HS-27A (cell line): ENCODE results near the gene C9orf85.
"Not testable (repeated sequence)": the region's sequence is repeated elsewhere in the genome, so short reads cannot be mapped to it uniquely, and the experiment has no call there.

Experiments
- DNase-seq: peaks from one replicate; pipeline ENCODE4 v3.0.0-alpha.2; 2012; ENCODE audit warnings: low read depth, missing footprints

The C9orf85 gene

GRCh38 chr9:71911061-71911907 is at the start of gene C9orf85, which contains the start of gene ABHD17B:
Gene C9orf85 (plus strand): TSS chr9:71911639. CDS start chr9:71911735, 96 bp downstream.
Gene ABHD17B (minus strand): TSS chr9:71911193. CDS start chr9:71875080, 36,113 bp downstream.
- DNase-seq = peak; percentile 91

- no peak for DNase-seq
Observed at GRCh38 chr9:71863631-71864030, 47.8 kb upstream of the C9orf85 start.

- no peak for DNase-seq
Observed at GRCh38 chr9:71875345-71875744, 36.1 kb upstream of the C9orf85 start.

DNA sequence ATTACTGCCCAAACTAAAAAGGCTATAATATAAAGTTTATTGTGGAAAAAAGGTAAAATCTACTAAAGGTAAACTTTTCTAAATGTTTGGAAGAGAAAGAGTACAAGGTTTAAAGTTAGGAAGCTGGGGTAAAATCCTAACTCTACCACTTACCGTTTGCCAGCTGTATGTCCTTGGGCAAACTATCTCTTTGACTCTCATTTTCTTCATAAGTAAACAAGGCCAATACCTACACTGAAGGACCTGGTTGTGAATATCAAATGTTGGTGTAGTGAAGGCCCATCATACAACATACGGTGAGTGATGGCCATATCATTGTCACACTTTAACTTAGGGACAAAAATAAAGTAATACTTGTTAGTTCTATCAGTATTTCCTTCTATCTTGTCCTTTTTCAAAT is 35.3 kb upstream of the C9orf85 start:
- no peak for DNase-seq

- no peak for DNase-seq
Observed at GRCh38 chr9:71876829-71877228, 34.6 kb upstream of the C9orf85 start.

GRCh38 chr9:71878327-71879274 is 32.8 kb upstream of the C9orf85 start:
- DNase-seq = no peak

- DNase-seq = no peak
Observed at GRCh38 chr9:71879644-71880174, 31.7 kb upstream of the C9orf85 start.

DNA sequence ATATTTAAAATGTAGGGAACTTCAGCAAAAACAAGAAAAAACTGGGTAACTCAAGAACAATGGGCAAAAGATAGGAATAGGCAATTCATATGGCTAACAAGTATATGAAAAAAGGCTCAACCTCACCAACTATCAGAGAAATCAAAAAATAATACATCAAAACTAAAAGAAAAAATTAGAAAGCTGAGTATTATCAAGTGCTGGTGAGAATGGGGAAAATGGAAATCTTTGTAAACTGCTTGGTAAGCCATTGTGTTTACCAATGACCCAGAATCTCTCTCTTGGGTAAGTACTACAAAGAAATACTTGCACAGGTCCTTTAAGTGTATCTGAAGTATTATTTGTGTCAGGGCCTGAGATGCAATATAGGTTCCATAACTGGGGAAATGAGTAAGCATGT is 27.4 kb upstream of the C9orf85 start:
- DNase-seq = no peak

DNA sequence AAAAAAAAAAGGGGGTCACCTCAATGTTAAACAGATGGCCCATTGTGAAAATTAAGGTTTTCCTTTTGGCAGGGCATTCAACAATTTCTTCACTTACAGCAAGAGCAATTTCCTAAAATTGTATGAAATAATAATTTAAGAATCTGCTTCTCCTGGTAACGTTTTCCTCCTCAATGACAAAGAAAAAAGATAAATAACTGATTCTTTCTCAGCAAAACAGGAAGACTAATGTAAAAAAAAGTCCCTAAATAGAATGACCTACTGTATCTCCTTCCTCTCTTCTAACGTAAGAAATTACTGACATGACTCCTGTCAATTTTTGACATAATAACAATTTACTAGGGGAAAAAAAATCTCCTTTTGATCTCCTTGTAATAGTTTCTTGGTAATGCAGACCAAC is 26.0 kb upstream of the C9orf85 start:
- DNase-seq = no peak

- no peak for DNase-seq
Observed at GRCh38 chr9:71886015-71886414, 25.4 kb upstream of the C9orf85 start.

DNA sequence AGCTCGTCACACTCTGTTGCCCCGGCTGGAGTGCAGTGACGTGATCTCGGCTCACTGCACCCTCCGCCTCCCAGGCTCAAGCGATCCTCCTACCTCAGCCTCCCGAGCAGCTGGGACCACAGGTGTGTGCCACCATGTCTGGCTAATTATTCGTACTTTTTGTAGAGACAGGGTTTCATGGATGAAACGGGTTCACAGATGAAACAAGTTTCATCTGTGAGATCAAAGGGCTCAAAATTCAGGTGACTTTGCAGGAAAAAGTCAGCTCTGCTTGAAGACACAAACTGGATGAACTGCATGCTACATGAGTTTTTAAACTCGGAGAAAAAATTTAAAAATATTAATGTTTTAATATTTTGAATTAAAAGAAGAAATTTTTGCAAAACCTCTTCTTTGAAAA is 24.9 kb upstream of the C9orf85 start:
- DNase-seq = no peak

- DNase-seq = no peak
Observed at GRCh38 chr9:71887362-71887761, 24.1 kb upstream of the C9orf85 start.

GRCh38 chr9:71890042-71890679 is 21.3 kb upstream of the C9orf85 start:
- DNase-seq = no peak

DNA sequence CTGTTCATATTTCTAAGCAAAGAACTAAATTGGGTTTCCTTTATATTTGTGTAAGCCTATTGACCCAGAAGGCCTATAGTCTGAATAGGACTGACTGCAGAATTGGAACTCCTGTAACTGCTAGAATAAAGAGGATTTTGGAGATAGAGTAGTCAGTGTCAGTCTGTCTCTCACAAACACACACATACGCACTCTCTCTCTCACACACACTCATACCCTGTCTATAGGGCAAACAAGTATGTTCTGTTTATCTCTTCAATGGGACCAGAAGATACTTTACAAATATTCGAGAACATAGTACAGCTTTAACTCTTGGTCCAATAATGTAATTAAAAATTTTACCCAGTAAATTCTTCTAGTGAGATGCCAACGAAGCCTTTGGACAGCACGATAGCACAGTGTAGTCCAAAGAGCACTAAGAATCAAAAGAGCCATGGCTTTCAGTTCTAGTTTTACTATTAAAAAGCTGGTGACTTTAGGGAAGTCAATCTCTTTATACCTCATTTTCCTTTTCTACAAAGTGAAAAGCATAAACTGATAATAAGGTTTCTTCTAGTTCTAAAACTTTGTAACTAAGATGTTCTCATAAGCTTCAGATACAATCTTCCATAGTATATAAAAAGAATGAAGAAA is 19.8 kb upstream of the C9orf85 start:
- no peak for DNase-seq

- DNase-seq = no peak
Observed at GRCh38 chr9:71895117-71895516, 16.3 kb upstream of the C9orf85 start.

DNA sequence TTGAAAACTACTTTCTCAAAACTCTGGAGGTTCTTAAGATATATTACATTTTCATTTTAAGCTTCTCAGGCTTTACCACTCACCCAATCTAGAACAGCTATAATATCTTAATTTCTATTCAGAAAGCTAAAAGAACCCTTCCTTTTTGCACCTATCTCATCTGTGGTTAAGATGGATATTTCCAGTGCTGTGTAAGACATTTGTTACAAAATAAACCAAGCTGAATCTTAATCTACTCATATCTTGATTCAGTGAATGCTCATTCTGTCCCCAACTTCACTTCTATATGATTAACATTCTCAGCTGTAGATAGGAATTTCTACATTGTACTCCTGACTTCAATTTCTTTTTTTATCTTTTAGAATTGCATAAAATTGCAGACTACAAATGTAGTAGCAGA is 15.5 kb upstream of the C9orf85 start:
- DNase-seq = no peak

- DNase-seq = no peak
Observed at GRCh38 chr9:71896761-71897160, 14.7 kb upstream of the C9orf85 start.

DNA sequence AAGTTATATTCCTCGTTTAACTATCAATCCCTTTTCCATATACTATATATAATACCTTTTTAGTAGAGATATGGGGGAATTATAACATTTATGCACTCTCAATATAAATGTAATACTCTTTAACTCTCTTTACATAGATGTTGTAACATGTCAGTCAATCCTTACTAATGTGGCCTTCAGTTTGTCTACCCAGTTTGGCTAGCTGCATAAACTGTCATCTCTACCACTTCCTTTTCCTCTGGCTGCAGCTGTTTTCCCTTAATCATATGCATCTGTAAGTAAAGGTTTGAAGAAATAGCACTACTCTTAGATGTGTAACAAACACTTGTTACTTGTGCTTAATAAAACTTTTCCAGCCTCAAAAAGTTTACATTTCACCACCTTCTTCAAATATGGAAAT is 13.9 kb upstream of the C9orf85 start:
- DNase-seq = no peak

DNA sequence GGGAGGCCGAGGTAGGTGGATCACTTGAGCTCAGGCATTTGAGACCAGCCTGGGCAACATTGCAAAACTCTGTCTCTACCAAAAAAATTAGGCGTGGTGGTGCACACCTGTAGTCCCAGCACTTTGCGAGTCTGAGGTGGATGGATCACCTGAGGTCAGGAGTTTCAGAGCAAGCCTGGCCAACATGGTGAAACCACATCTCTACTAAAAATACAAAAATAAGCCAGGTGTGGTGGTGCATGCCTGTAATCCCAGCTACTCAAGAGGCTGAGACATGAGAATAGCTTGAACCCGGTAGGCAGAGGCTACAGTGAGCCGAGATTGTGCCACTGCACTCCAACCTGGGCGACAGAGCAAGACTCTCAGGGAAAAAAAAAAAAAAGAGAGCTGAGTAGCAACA is 12.7 kb upstream of the C9orf85 start:
- not testable (repeated sequence) for DNase-seq

GRCh38 chr9:71901695-71902597 is 9.5 kb upstream of the C9orf85 start:
- DNase-seq = no peak
